Activated CD4-positive, alpha-beta memory T cell treated with anti-CD3 and anti-CD28 coated beads for 36 hours (primary cell): ENCODE measurements around the gene VANGL2. TPM values are rescaled to one million over a fixed set of nuclear protein-coding genes. Genes with fewer than 3 reads are reported as not detected.

ENCODE experiments used
- CTCF ChIA-PET: fragments of 350-600 bp; sonication (Branson Sonifier 250); formaldehyde crosslinking; loops from one replicate; lab custom pipeline; 2021; ENCODE audit warnings: antibody characterized with exemption, inconsistent platforms; lab: Charles Lee
- POLR2A ChIA-PET: fragments of 350-600 bp; sonication (Branson Sonifier 250); formaldehyde crosslinking; loops from one replicate; lab custom pipeline; 2021; ENCODE audit warnings: antibody characterized with exemption; lab: Charles Lee
- DNase-seq: peaks from one replicate; pipeline ENCODE4 v3.0.0-alpha.2; 2020
- H3K27ac Mint-ChIP-seq: one replicate; pipeline ENCODE4 v1.8.0; 2021; ENCODE audit warnings: mixed read lengths
- H3K27me3 Mint-ChIP-seq: one replicate; pipeline ENCODE4 v1.8.0; 2021; ENCODE audit warnings: mixed read lengths
- H3K36me3 Mint-ChIP-seq: one replicate; pipeline ENCODE4 v1.8.0; 2021; ENCODE audit warnings: mixed read lengths
- H3K4me1 Mint-ChIP-seq: one replicate; pipeline ENCODE4 v1.8.0; 2021; ENCODE audit warnings: low read depth, mixed read lengths
- H3K4me3 Mint-ChIP-seq: one replicate; pipeline ENCODE4 v1.8.0; 2021; ENCODE audit warnings: mild to moderate bottlenecking, mixed read lengths
- H3K9me3 Mint-ChIP-seq: one replicate; pipeline ENCODE4 v1.8.0; 2021; ENCODE audit warnings: mixed read lengths
- intact Hi-C: fragments of 100-400 bp; cut with micrococcal nuclease; formaldehyde crosslinking; loops from one replicate; pipeline ENCODE4 v1.15.1; 2023
- total RNA-seq, 2 experiments: library from RNA; stranded (reverse); gene quantifications; one replicate each; pipeline ENCODE4 v1.2.3, GENCODE V29; 2021

The VANGL2 gene
- total RNA-seq, 2 experiments from 2014 or later, result not detected

DNA sequence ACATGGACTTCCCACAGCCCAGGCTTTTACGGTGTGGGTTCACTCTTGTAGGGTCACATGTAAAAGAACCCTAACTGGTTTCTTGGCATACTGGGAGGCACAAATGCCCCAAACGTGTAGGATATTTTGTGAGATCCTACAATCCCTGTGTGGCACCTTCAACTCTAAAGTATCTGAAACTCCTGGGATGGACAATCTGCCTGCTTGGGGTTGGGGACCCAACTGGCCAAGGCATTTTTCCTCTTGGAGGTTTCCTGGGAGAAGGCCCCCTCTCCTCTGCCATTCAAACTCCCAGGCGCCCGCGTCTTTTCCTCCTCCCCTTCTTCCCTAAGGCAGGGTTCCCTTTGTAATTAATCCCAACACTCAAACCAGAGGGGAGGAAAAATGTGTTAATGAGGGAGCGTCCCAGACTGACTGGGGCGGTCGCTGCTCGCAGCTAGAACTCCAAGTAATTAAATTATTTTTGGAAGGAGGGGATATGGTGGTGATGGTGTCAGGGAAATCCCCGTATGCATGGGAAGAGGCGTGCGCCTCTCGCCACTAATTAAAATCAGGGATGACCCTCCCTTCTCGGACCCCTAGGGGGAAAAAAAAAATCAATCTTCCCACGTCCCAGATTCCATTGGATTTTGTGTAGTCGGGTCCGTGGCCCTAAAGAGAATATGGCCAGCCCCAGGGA, 681 bp upstream of the VANGL2 start:
- Mint-ChIP-seq H3K4me3 (no peak overlapping the region), H3K4me1 (no peaks in the 10 kb centered on the region), H3K27me3 (peaks cover 17% of the 10 kb centered on the region), H3K9me3 (no peaks in the 10 kb centered on the region), H3K36me3 (no peaks in the 10 kb centered on the region), H3K27ac (no peak overlapping the region)
- intact Hi-C loops, result no loop called here
- no peak for DNase-seq
- ChIA-PET POLR2A (no interaction called here), CTCF (no interaction called here)

DNA sequence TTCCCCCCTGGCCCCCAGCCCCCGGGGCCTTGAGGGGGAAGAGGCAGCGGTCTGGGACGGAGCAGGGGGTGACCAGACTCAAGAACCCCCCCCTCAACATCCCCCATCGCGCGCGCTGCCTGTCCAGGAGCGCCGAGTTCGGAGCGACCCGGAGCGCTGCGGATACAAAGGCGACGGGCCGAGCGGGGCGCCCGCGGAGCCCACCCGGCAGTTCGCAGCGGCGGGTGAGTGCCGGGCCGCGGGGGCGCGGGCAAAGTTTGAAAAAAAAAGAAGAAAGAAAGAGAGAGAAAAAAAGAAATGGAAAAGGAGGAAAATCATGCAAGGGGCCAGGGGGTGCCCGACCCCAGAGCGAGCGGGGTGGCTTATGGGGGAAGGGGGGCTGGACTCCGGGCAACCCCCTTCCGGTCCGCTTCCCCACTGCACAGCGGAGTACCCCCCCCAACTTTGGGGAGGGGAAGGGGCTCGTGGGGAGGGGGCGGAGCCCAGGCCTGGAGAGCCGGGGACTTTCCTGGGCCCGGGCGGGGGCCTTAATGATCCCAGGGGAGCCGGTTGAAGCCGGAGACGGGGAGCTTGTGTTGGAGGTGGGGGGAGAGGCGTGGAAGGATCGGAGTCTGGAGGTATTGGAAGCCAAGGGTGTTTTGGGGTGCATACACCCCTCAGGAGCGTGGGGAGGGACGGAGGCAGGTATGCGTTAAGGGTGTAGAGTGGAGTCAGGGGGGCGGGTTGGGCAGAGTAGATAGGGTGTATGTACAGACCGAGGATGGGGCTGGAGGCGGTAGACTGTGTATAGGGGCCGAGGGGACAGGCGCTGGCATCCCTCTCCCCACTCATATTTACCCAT, 502 bp downstream of the VANGL2 start:
- Mint-ChIP-seq H3K36me3 (no peaks in the 10 kb centered on the region), H3K9me3 (no peaks in the 10 kb centered on the region), H3K4me1 (no peaks in the 10 kb centered on the region), H3K27me3 (peaks cover 17% of the 10 kb centered on the region), H3K27ac (no peak overlapping the region), H3K4me3 (no peak overlapping the region)
- intact Hi-C loops, result no loop called here
- DNase-seq, result no peak
- CTCF ChIA-PET, result no interaction called here
- POLR2A ChIA-PET, result interaction anchor here (0.6 kb wide), 1 partner anchor 9 kb away, joined by 3 read pairs; no protein-coding TSS in a partner anchor

GRCh38 chr1:160401487-160401805, 1.1 kb downstream of the VANGL2 start:
- H3K4me1 Mint-ChIP-seq, result no peaks in the 10 kb centered on the region
- POLR2A ChIA-PET, result no interaction called here
- H3K36me3 Mint-ChIP-seq, result no peaks in the 10 kb centered on the region
- CTCF ChIA-PET, result no interaction called here
- no peak overlapping the region for H3K4me3 Mint-ChIP-seq
- H3K27ac Mint-ChIP-seq, result no peak overlapping the region
- H3K27me3 Mint-ChIP-seq, result peaks cover 16% of the 10 kb centered on the region
- intact Hi-C loops, result no loop called here
- DNase-seq, result no peak
- no peaks in the 10 kb centered on the region for H3K9me3 Mint-ChIP-seq

- Mint-ChIP-seq H3K27me3 (peaks cover 15% of the 10 kb centered on the region), H3K27ac (no peak overlapping the region), H3K4me3 (no peak overlapping the region), H3K4me1 (no peaks in the 10 kb centered on the region), H3K36me3 (no peaks in the 10 kb centered on the region), H3K9me3 (no peaks in the 10 kb centered on the region)
- intact Hi-C loops, result no loop called here
- no peak for DNase-seq
- ChIA-PET CTCF (interaction anchor here (0.6 to 0.9 kb wide), 3 partner anchors 19 to 124 kb away, joined by 3 to 4 read pairs (median 3); no protein-coding TSS in a partner anchor), POLR2A (no interaction called here)
Observed at GRCh38 chr1:160402001-160402795, 1.8 kb downstream of the VANGL2 start.

DNA sequence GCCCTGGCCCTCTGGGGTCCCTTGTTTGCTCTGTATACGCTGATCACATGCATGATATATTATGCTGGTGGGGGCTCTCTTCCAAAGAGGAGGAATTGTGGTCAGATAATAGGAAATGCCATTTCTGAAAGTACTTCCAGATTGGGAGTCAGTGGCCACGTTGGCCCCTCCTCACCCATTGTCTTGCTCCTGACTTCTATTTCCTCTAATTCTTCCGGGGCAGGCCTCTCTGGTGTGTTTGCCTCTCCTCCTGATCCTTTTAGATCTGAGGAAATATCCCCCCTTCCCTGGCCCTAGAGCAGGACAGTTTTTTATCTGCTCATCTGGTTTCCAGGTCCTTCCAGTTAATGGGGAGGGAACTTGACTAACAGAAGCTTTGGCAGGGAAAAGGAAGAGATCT, 2.9 kb downstream of the VANGL2 start:
- no peak for DNase-seq
- H3K4me3 Mint-ChIP-seq, result no peak overlapping the region
- no peak overlapping the region for H3K27ac Mint-ChIP-seq
- ChIA-PET CTCF (no interaction called here), POLR2A (no interaction called here)
- H3K4me1 Mint-ChIP-seq, result no peaks in the 10 kb centered on the region
- peaks cover 15% of the 10 kb centered on the region for H3K27me3 Mint-ChIP-seq
- H3K9me3 Mint-ChIP-seq, result no peaks in the 10 kb centered on the region
- intact Hi-C loops, result no loop called here
- no peaks in the 10 kb centered on the region for H3K36me3 Mint-ChIP-seq

DNA sequence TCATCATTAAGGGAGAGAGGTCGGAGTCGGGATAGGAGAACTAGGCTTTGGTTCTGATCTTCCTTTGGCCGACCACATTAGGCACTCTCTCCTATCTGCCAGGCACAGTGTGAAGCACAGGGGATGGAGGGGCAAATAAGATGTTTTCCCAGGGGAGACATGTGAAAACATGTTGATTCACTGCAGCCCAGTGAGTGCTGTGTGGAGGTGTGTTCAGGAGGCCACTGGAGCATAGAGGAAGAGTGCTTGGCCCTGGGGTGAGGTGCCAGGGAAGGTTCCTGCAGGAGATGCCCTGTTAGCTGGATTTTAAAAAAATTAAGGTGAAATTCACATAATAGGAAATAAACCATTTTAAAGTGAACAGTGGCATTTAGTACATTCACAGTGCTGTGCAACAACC, 3.7 kb downstream of the VANGL2 start:
- intact Hi-C loops, result no loop called here
- Mint-ChIP-seq H3K27ac (no peak overlapping the region), H3K36me3 (no peaks in the 10 kb centered on the region), H3K4me3 (no peak overlapping the region), H3K4me1 (no peaks in the 10 kb centered on the region), H3K27me3 (peaks cover 15% of the 10 kb centered on the region), H3K9me3 (no peaks in the 10 kb centered on the region)
- CTCF ChIA-PET, result no interaction called here
- DNase-seq, result no peak
- POLR2A ChIA-PET, result no interaction called here

GRCh38 chr1:160405331-160405877, 5.0 kb downstream of the VANGL2 start:
- Mint-ChIP-seq H3K27ac (no peak overlapping the region), H3K4me1 (no peaks in the 10 kb centered on the region), H3K9me3 (no peaks in the 10 kb centered on the region), H3K4me3 (no peak overlapping the region), H3K36me3 (no peaks in the 10 kb centered on the region), H3K27me3 (peaks cover 15% of the 10 kb centered on the region)
- ChIA-PET CTCF (no interaction called here), POLR2A (no interaction called here)
- intact Hi-C loops, result no loop called here
- DNase-seq, result no peak

DNA sequence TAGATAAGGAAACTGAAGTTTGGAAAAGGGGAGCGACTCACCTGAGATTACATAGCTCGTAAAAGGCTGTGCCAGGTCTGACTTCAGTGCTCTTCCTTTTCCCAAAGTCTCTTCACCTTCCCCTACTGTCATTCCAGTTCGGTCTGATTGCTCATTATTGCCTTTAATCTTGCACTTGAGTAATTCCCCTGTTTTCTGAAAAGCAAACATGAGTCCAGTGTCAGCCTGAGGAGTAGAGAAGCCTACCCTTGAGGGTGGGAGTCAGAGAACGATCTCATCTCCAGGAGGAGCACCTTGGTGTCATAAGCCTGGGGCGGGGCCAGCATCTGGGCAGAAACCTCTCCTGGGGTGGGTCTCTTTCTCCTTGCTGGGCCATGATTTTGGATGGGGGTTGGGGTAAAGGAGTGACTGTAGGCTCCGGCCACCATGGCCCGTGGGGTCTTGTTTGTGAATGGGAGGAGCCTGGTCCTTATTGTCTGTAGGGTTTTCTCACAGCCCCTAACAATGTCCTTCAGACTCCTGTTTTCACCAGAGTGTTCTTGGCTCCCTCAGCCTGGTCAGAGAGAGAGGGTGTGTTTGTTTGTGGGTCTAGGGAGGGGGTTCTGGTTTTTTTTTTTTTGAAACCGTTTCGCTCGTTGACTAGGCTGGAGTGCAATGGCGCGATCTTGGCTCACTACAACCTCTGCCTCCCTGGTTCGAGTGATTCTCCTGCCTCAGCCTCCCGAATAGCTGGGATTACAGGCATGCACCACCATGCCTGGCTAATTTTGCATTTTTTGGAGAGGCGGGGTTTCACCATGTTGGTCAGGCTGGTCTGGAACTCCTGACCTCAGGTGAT, 6.0 kb downstream of the VANGL2 start:
- H3K9me3 Mint-ChIP-seq, result no peaks in the 10 kb centered on the region
- no peaks in the 10 kb centered on the region for H3K36me3 Mint-ChIP-seq
- no peak for DNase-seq
- intact Hi-C loops, result no loop called here
- POLR2A ChIA-PET, result no interaction called here
- H3K4me1 Mint-ChIP-seq, result no peaks in the 10 kb centered on the region
- CTCF ChIA-PET, result no interaction called here
- H3K27me3 Mint-ChIP-seq, result peaks cover 11% of the 10 kb centered on the region
- no peak overlapping the region for H3K4me3 Mint-ChIP-seq
- no peak overlapping the region for H3K27ac Mint-ChIP-seq

DNA sequence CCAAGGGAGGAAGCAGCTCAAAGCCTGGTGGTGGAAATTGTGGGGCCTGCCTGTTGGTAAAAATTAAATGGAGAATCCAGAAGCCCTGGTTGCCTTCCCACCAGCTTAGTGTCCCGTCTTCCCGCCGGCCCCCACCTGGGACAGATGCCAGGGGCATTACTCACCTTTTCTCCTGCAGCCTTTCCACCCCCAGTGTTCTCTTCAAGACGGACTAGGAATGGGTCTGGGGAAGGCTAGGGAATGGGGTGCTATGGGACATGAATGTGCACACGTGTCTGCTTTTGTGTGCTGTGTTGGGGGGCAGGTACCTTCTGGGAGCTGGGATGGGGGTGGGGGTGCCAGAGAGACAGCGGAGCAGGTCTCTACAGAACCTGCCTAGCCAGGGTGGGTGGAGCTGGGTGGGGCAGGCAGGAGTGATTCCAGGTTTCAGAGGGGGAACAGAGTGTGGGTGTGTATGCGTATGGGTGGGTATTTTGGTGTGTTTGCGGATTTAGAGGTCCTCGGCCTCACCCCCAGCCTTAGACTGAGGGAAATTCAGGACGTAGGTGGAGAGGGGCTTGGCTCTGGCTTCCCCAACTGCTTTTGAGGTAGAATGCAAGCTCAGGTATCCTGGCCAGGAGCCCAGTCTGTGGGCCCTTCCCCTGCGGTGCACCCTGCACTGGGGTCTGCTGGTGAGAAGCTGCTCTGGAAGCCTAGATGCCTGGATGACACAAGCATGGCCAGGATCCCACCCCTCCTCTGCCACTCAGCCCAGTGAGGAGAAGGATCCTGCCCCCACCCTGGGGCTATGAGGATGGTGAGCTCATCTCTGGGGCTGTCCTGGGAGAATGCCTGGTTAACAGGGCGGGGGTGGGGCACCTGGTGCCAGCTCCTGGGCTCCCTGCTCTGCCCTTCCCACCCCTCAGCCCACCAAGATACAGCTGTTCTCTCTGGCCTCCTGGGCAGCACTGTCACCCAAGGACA, 7.8 kb downstream of the VANGL2 start:
- Mint-ChIP-seq H3K36me3 (no peaks in the 10 kb centered on the region), H3K4me1 (no peaks in the 10 kb centered on the region), H3K9me3 (no peaks in the 10 kb centered on the region), H3K4me3 (no peak overlapping the region), H3K27ac (no peak overlapping the region), H3K27me3 (no peaks in the 10 kb centered on the region)
- DNase-seq, result no peak
- POLR2A ChIA-PET, result no interaction called here
- intact Hi-C loops, result no loop called here
- CTCF ChIA-PET, result interaction anchor here (0.9 kb wide), 1 partner anchor 31 kb away, joined by 4 read pairs; no protein-coding TSS in a partner anchor

- POLR2A ChIA-PET, result no interaction called here
- no peak overlapping the region for H3K4me3 Mint-ChIP-seq
- DNase-seq, result no peak
- H3K36me3 Mint-ChIP-seq, result no peaks in the 10 kb centered on the region
- H3K9me3 Mint-ChIP-seq, result no peaks in the 10 kb centered on the region
- CTCF ChIA-PET, result interaction anchor here (0.9 kb wide), 1 partner anchor 32 kb away, joined by 4 read pairs; no protein-coding TSS in a partner anchor
- intact Hi-C loops, result no loop called here
- no peaks in the 10 kb centered on the region for H3K27me3 Mint-ChIP-seq
- H3K27ac Mint-ChIP-seq, result no peak overlapping the region
- H3K4me1 Mint-ChIP-seq, result no peaks in the 10 kb centered on the region
Observed at GRCh38 chr1:160408864-160409263, 8.5 kb downstream of the VANGL2 start.

- intact Hi-C loops, result no loop called here
- H3K4me1 Mint-ChIP-seq, result no peaks in the 10 kb centered on the region
- no peaks in the 10 kb centered on the region for H3K9me3 Mint-ChIP-seq
- CTCF ChIA-PET, result no interaction called here
- POLR2A ChIA-PET, result no interaction called here
- no peak overlapping the region for H3K4me3 Mint-ChIP-seq
- no peak overlapping the region for H3K27ac Mint-ChIP-seq
- H3K36me3 Mint-ChIP-seq, result no peaks in the 10 kb centered on the region
- no peaks in the 10 kb centered on the region for H3K27me3 Mint-ChIP-seq
- no peak for DNase-seq
Observed at GRCh38 chr1:160409486-160409885, 9.1 kb downstream of the VANGL2 start.
